ENCODE results near the gene DNAJB9. TPM values are rescaled to one million over a fixed set of nuclear protein-coding genes. Genes with fewer than 3 reads are reported as not detected.

The DNAJB9 gene
- total and polyA plus RNA-seq, 9 of the 15 experiments (the other 6 are each of a cell fraction or from before 2014, with no cell fraction given), result 4.3 to 34.2 (median 9.6) TPM

- TF ChIP-seq RREB1 (CRISPR knock-in tag; IDR thresholded peaks at IDR 0.05) (0 out of 2 replicates have a peak, but pooled peaks have one; percentile 6), YY1 (IDR thresholded peaks at IDR 0.05; ENCODE audit: borderline replicate concordance in 1 of 3, control insufficient read depth in 1 of 3, extremely low read depth in 1 of 3, insufficient read depth in 3 of 3, insufficient read length in 1 of 3, insufficient replicate concordance in 2 of 3, low read depth in 1 of 3, low read length in 2 of 3) (peak in 2 of 3 experiments; percentile 40 to 66), STAT5A (IDR thresholded peaks at IDR 0.05; ENCODE audit: borderline replicate concordance, low read length) (0 out of 2 replicates have a peak, but pooled peaks have one; percentile 12), NEUROD1 (IDR thresholded peaks at IDR 0.05; ENCODE audit: borderline replicate concordance, low read depth, low read length, partially characterized antibody) (peak; percentile 79), TAF7 (tag; IDR thresholded peaks at IDR 0.05) (peak; percentile 73; the same call in 1 of the 2 replicates), MLLT1 (IDR thresholded peaks at IDR 0.05) (peak in 1 of 2 experiments; percentile 64; a peak in 1 of 4 replicates), CCNT2 (IDR thresholded peaks at IDR 0.05; ENCODE audit: borderline replicate concordance, extremely low read depth, insufficient read length, low read depth, low read length) (peak; percentile 95), TBP (optimal IDR thresholded peaks at IDR 0.05; ENCODE audit: low read depth, low read length) (peak; percentile 90), PHF20 (IDR thresholded peaks at IDR 0.05; ENCODE audit: partially characterized antibody) (peak; percentile 51), CHD4 (IDR thresholded peaks at IDR 0.05; ENCODE audit: insufficient read depth, insufficient replicate concordance, low read depth, low read length, poor library complexity, severe bottlenecking) (peak; percentile 72), CEBPZ (IDR thresholded peaks at IDR 0.05; ENCODE audit: borderline replicate concordance, low read depth, low read length) (0 out of 2 replicates have a peak, but pooled peaks have one; percentile 22), FOXJ2 (tag; IDR thresholded peaks at IDR 0.05) (peak; percentile 80; the same call in 1 of the 2 replicates), RBM34 (IDR thresholded peaks at IDR 0.05; ENCODE audit: borderline replicate concordance, insufficient read depth, low read length) (no peak)
Measured at GRCh38 chr7:108525985-108526767, 43.5 kb upstream of the DNAJB9 start, which contains the start of gene PNPLA8 (continued).

Measured in K562 (cell line).